Activated T-helper 1 cell treated with anti-CD3 and anti-CD28 coated beads, Interleukin-12 subunit alpha, Interleukin-12 subunit beta, Interleukin-2, Interleukin-4 antibody, amounts not matched to agents 30 ng/mL and 10 ng/mL and 1 ng/mL, durations not matched to agents 14 hours and 24 hours and 36 hours (primary cell): ENCODE results near the gene PGBD5. TPM values are rescaled to one million over a fixed set of nuclear protein-coding genes. Genes with fewer than 3 reads are reported as not detected.

Source experiments
- DNase-seq: peaks from one replicate; pipeline ENCODE4 v3.0.0; 2021; ENCODE audit warnings: low spot score
- H3K27ac Mint-ChIP-seq: one replicate; pipeline ENCODE4 v1.8.0; 2021; ENCODE audit warnings: mild to moderate bottlenecking, mixed read lengths
- H3K27me3 Mint-ChIP-seq: one replicate; pipeline ENCODE4 v1.8.0; 2022; ENCODE audit warnings: mild to moderate bottlenecking, moderate library complexity, mixed read lengths; ENCODE audit not compliant: insufficient read depth
- H3K36me3 Mint-ChIP-seq: one replicate; pipeline ENCODE4 v1.8.0; 2021; ENCODE audit warnings: low read depth, mixed read lengths
- H3K4me1 Mint-ChIP-seq: one replicate; pipeline ENCODE4 v1.8.0; 2021; ENCODE audit warnings: low read depth, mixed read lengths
- H3K4me3 Mint-ChIP-seq: one replicate; pipeline ENCODE4 v1.8.0; 2021; ENCODE audit warnings: mild to moderate bottlenecking, moderate library complexity, mixed read lengths
- H3K9me3 Mint-ChIP-seq: one replicate; pipeline ENCODE4 v1.8.0; 2021; ENCODE audit warnings: mixed read lengths
- intact Hi-C: fragments of 100-400 bp; cut with micrococcal nuclease; formaldehyde crosslinking; loops from one replicate; pipeline ENCODE4 v1.15.1; 2024
- total RNA-seq: library from RNA; stranded (reverse); gene quantifications from 2 replicates; pipeline ENCODE4 v1.2.3, GENCODE V29; 2022

Gene PGBD5
- total RNA-seq, 1 donor from 2014 or later: not detected

GRCh38 chr1:230267338-230268065 lies 158.6 kb downstream of the PGBD5 start:
- Mint-ChIP-seq H3K27me3 (no peaks in the 10 kb centered on the region), H3K36me3 (peaks cover 26% of the 10 kb centered on the region), H3K4me1 (peaks cover 14% of the 10 kb centered on the region), H3K9me3 (no peaks in the 10 kb centered on the region), H3K27ac (no peak overlapping the region), H3K4me3 (no peak overlapping the region)
- DNase-seq: no peak
- intact Hi-C loops: no loop called here

GRCh38 chr1:230266456-230266855 lies 159.7 kb downstream of the PGBD5 start:
- no peaks in the 10 kb centered on the region for H3K27me3 Mint-ChIP-seq
- H3K4me1 Mint-ChIP-seq: peaks cover 13% of the 10 kb centered on the region
- intact Hi-C loops: no loop called here
- no peaks in the 10 kb centered on the region for H3K9me3 Mint-ChIP-seq
- H3K36me3 Mint-ChIP-seq: peaks cover 30% of the 10 kb centered on the region
- H3K27ac Mint-ChIP-seq: no peak overlapping the region
- DNase-seq: no peak
- H3K4me3 Mint-ChIP-seq: no peak overlapping the region

GRCh38 chr1:230265200-230266115 lies 160.7 kb downstream of the PGBD5 start:
- DNase-seq: no peak
- H3K9me3 Mint-ChIP-seq: no peaks in the 10 kb centered on the region
- no peaks in the 10 kb centered on the region for H3K27me3 Mint-ChIP-seq

More at GRCh38 chr1:230265200-230266115, 160.7 kb downstream of the PGBD5 start:
- H3K36me3 Mint-ChIP-seq: peaks cover 28% of the 10 kb centered on the region
- no peak overlapping the region for H3K4me3 Mint-ChIP-seq
- H3K4me1 Mint-ChIP-seq: peaks cover 3% of the 10 kb centered on the region
- no peak overlapping the region for H3K27ac Mint-ChIP-seq
- intact Hi-C loops: no loop called here

Other genes with a start within 250 kb of the PGBD5 start
- gene COG2, start 216.1 kb upstream of the PGBD5 start, total RNA-seq: 46.3 and 46.4 TPM in 2 replicates